Measurements from ENCODE around the gene NRG2. TPM values are rescaled to one million over a fixed set of nuclear protein-coding genes. Genes with fewer than 3 reads are reported as not detected.
A peak's percentile ranks its signal among the peaks of the same experiment; 100 is the strongest.

Gene NRG2
- total and polyA plus RNA-seq, 2 experiments from 2014 or later, result 0.05 TPM; not detected in 1

DNA sequence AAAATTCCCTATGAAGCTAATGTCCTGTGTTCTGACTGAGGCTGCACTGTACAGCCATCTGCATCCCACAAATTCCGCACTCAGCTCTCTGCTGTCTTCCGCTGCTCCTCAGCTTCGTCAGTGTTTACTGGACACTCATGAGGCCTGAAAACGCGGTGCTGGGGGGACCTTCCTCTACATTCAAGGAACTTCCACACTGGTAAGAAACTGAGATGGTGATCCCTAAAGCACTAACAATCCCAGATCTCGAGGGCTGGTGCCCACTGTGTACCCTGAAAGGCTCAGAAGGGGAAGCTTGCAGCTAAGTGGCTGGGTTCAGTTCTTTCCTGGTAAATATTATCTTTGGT, 117.9 kb downstream of the NRG2 start:
- H2AFZ ChIP-seq, result no peak overlapping the region
- H3K9ac ChIP-seq, result no peak overlapping the region
- no peaks in the 10 kb centered on the region for H3K9me3 ChIP-seq (ENCODE audit: low read depth)
- no peaks in the 10 kb centered on the region for H4K20me1 ChIP-seq (ENCODE audit: insufficient read depth)
- TF ChIP-seq EZH2 (IDR thresholded peaks at IDR 0.05; ENCODE audit: insufficient read depth, poor library complexity, severe bottlenecking) (no peak), EZH2phosphoT487 (IDR thresholded peaks at IDR 0.05; ENCODE audit: insufficient read depth, low read depth) (no peak)
- peaks cover 67% of the 10 kb centered on the region for H3K27me3 ChIP-seq (replicated peaks; ENCODE audit: insufficient read depth)
- no peaks in the 10 kb centered on the region for H3K79me2 ChIP-seq (ENCODE audit: insufficient read depth)
- DNase-seq, result no peak
- H3K4me2 ChIP-seq (ENCODE audit: unreplicated experiment), result no peak overlapping the region
- no peak overlapping the region for H3K4me3 ChIP-seq
- no peaks in the 10 kb centered on the region for H3K9me2 ChIP-seq (ENCODE audit: insufficient read depth)
- H3K4me1 ChIP-seq (ENCODE audit: insufficient read depth), result no peaks in the 10 kb centered on the region
- H3F3A ChIP-seq (ENCODE audit: insufficient read depth), result no peaks in the 10 kb centered on the region
- WGBS, 2 experiments (ENCODE audit: low coverage in 1 of 2, low lambda C conversion rate in 2 of 2, missing lambda C conversion rate in 2 of 2), result 72 to 80% methylated on average over 6 of the region's 6 CpGs
- H3K36me3 ChIP-seq (ENCODE audit: low read depth), result no peaks in the 10 kb centered on the region
- in situ Hi-C loops (cut with MboI), result no loop called here
- no peak overlapping the region for H3K27ac ChIP-seq

DNA sequence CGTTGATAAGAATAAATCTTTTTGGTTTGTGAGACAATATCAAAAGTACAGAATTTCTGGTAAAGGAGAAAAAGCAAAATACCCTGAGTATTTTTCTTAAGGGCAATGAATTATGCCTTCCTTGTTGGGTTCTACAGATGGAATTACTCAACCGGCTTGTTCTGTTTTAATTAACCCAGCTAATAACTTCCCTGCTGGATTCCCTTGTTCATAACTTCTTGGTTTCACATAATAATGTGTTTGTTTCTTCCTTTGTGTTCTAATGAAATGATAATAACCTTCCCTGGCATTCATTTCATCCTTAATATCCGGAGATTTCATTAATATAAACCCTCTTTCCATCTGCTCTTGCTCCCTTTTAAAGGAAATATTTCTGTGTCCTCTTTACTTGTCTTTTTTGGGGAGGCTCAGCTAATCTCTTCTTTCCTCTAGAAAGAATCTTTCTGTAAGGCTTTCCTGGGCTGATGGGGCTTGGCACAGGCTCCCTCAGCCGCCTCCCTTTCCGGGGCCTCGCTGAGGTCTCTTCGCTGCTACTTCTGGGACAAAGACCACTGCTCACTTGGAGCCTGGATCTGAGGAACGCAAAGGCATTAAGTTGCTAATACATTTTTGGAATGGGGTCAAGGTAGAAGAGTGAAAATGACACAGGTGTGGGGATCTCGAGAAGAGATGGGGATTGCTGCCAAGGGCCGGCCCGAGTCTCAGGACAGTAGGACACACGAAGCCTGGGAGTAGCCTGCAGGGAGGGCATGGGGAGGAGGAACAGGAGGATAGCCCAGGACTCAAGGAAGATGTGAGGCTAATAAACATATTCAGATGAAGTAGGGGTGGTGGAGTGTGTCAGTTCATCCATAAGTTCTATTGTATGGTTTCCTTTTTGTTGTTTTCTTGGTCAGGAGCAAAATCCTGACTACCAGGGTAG, 118.5 kb downstream of the NRG2 start:
- Histone ChIP-seq H3K4me2 (ENCODE audit: unreplicated experiment) (no peak overlapping the region), H3K9me2 (ENCODE audit: insufficient read depth) (no peaks in the 10 kb centered on the region), H2AFZ (no peak overlapping the region), H3K4me1 (ENCODE audit: insufficient read depth) (0 out of 2 replicates have a peak, but pooled peaks cover 3% of the 10 kb centered on the region), H4K20me1 (ENCODE audit: insufficient read depth) (no peaks in the 10 kb centered on the region), H3K4me3 (no peak overlapping the region), H3F3A (ENCODE audit: insufficient read depth) (peaks cover 3% of the 10 kb centered on the region; the same call in 1 of the 2 replicates), H3K9me3 (ENCODE audit: low read depth) (no peaks in the 10 kb centered on the region), H3K36me3 (ENCODE audit: low read depth) (no peaks in the 10 kb centered on the region), H3K9ac (no peak overlapping the region), H3K79me2 (ENCODE audit: insufficient read depth) (no peaks in the 10 kb centered on the region), H3K27me3 (replicated peaks; ENCODE audit: insufficient read depth) (peaks cover 64% of the 10 kb centered on the region), H3K27ac (no peak overlapping the region)
- TF ChIP-seq EZH2phosphoT487 (IDR thresholded peaks at IDR 0.05; ENCODE audit: insufficient read depth, low read depth), result no peak
- no peak for TF ChIP-seq EZH2 (IDR thresholded peaks at IDR 0.05; ENCODE audit: insufficient read depth, poor library complexity, severe bottlenecking)
- DNase-seq, result no peak
- 24 to 26% methylated on average over 12 of the region's 12 CpGs for WGBS, 2 experiments (ENCODE audit: low coverage in 1 of 2, low lambda C conversion rate in 2 of 2, missing lambda C conversion rate in 2 of 2)
- in situ Hi-C loops (cut with MboI), result no loop called here

DNA sequence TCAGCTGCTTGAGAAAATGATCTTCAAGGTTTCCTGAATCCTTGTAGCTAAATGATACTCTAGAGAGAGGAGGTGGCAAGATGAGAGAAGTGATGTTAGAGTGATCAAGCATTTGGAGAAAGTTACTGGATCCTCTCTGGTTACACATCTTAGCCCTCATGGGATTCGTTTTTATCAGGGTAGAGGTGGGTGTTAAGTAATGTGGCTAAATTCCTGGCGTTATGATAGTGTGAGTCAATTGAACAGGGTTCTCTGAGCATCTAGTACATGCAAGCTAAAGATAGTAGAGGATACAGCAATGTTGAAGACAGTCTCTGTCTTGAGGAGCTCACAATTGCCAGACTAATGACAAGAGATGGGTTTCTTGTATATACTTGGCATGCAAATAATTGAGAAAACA, 123.8 kb downstream of the NRG2 start:
- peaks cover 9% of the 10 kb centered on the region; the same call in 1 of the 2 replicates for H3F3A ChIP-seq (ENCODE audit: insufficient read depth)
- no peak overlapping the region for H3K4me2 ChIP-seq (ENCODE audit: unreplicated experiment)
- H4K20me1 ChIP-seq (ENCODE audit: insufficient read depth), result no peaks in the 10 kb centered on the region
- H3K4me1 ChIP-seq (ENCODE audit: insufficient read depth), result peaks cover 12% of the 10 kb centered on the region
- H2AFZ ChIP-seq, result no peak overlapping the region
- DNase-seq, result peak; percentile 54
- H3K27me3 ChIP-seq (replicated peaks; ENCODE audit: insufficient read depth), result peaks cover 64% of the 10 kb centered on the region
- WGBS, 2 experiments (ENCODE audit: low coverage in 1 of 2, low lambda C conversion rate in 2 of 2, missing lambda C conversion rate in 2 of 2), result 8 to 14% methylated on average over 2 of the region's 2 CpGs
- TF ChIP-seq EZH2phosphoT487 (IDR thresholded peaks at IDR 0.05; ENCODE audit: insufficient read depth, low read depth), result no peak
- no peak for TF ChIP-seq EZH2 (IDR thresholded peaks at IDR 0.05; ENCODE audit: insufficient read depth, poor library complexity, severe bottlenecking)
- H3K27ac ChIP-seq, result no peak overlapping the region
- no peaks in the 10 kb centered on the region for H3K79me2 ChIP-seq (ENCODE audit: insufficient read depth)
- in situ Hi-C loops (cut with MboI), result no loop called here
- no peaks in the 10 kb centered on the region for H3K9me3 ChIP-seq (ENCODE audit: low read depth)
- H3K9me2 ChIP-seq (ENCODE audit: insufficient read depth), result no peaks in the 10 kb centered on the region
- H3K9ac ChIP-seq, result no peak overlapping the region
- H3K36me3 ChIP-seq (ENCODE audit: low read depth), result no peaks in the 10 kb centered on the region
- H3K4me3 ChIP-seq, result no peak overlapping the region

DNA sequence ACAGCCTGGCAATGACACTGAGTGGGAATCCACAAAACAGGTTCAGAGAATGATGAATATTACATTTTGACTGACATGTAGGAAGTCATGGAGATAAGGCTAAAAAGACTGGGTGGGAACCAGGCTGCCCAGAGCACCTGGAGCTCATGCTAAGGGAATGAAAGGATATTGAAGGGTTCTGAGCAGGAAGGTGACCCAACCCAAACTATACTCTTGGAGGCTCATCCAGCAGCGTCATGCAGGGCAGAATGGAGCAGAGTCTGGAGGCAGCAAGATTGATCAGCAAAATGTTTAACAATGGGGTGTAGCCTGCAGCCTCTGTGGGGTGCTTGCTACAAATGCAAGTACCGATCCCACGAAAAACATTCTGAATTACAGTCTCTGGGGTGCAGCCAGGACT, 127.3 kb downstream of the NRG2 start:
- WGBS, 2 experiments (ENCODE audit: low coverage in 1 of 2, low lambda C conversion rate in 2 of 2, missing lambda C conversion rate in 2 of 2), result 35 to 50% methylated on average over 3 of the region's 3 CpGs
- in situ Hi-C loops (cut with MboI), result no loop called here

More for the DNA sequence above, 127.3 kb downstream of the NRG2 start:
- Histone ChIP-seq H3K9me2 (ENCODE audit: insufficient read depth) (no peaks in the 10 kb centered on the region), H3K4me1 (ENCODE audit: insufficient read depth) (peaks cover 12% of the 10 kb centered on the region), H3K36me3 (ENCODE audit: low read depth) (no peaks in the 10 kb centered on the region), H3F3A (ENCODE audit: insufficient read depth) (peaks cover 9% of the 10 kb centered on the region; the same call in 1 of the 2 replicates), H3K4me2 (ENCODE audit: unreplicated experiment) (no peak overlapping the region), H3K79me2 (ENCODE audit: insufficient read depth) (no peaks in the 10 kb centered on the region), H3K9ac (no peak overlapping the region), H3K27ac (no peak overlapping the region), H3K9me3 (ENCODE audit: low read depth) (no peaks in the 10 kb centered on the region), H3K27me3 (replicated peaks; ENCODE audit: insufficient read depth) (peaks cover 33% of the 10 kb centered on the region), H2AFZ (no peak overlapping the region), H4K20me1 (ENCODE audit: insufficient read depth) (no peaks in the 10 kb centered on the region), H3K4me3 (no peak overlapping the region)
- no peak for TF ChIP-seq EZH2 (IDR thresholded peaks at IDR 0.05; ENCODE audit: insufficient read depth, poor library complexity, severe bottlenecking)
- no peak for TF ChIP-seq EZH2phosphoT487 (IDR thresholded peaks at IDR 0.05; ENCODE audit: insufficient read depth, low read depth)
- no peak for DNase-seq
